Astrocyte of the spinal cord (primary cell): ENCODE results near the gene TBC1D20.
A peak's percentile ranks its signal among the peaks of the same experiment; 100 is the strongest.
"Not testable (repeated sequence)": the region's sequence is repeated elsewhere in the genome, so short reads cannot be mapped to it uniquely, and the experiment has no call there.

Source experiments
- DNase-seq: peaks from one replicate; pipeline ENCODE4 v3.0.0; 2011; ENCODE audit warnings: low read depth, low spot score
- H3K4me3 ChIP-seq: 2 replicates; pipeline ENCODE4 v1.5.1; 2011; ENCODE audit warnings: low read depth, mild to moderate bottlenecking, low read length, moderate library complexity
- CTCF ChIP-seq: IDR thresholded peaks from 2 replicates; pipeline ENCODE4 v1.5.1; 2012; ENCODE audit warnings: low read depth, mild to moderate bottlenecking, low read length, inconsistent platforms
- in situ Hi-C: cut with HindIII; loops from 2 replicates; pipeline ENCODE4 v1.10.0; 2017; ENCODE audit warnings: low sequenced_read_pairs

Gene TBC1D20

DNA sequence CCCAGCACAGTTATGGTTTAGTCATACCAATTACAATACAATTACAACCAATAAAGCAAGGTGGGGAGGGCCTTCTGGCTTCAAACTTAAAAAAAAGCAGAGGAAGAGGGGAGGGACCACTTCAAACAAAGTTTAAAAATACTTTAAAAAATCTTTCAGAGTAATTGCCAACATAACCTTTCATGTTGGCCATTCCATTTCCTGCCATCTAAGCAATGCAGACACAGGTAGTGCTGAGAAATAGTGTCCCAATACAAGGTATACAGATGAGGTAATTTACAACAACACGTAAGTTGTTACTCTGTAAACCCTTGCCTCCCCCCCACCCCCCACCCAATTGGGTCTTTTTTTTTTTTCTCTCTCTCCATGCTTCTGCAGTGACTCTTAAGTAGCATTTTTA, 18.8 kb upstream of the TBC1D20 start:
- no peak for TF ChIP-seq CTCF
- no peak overlapping the region for H3K4me3 ChIP-seq
- in situ Hi-C loops = no loop called here
- no peak for DNase-seq

DNA sequence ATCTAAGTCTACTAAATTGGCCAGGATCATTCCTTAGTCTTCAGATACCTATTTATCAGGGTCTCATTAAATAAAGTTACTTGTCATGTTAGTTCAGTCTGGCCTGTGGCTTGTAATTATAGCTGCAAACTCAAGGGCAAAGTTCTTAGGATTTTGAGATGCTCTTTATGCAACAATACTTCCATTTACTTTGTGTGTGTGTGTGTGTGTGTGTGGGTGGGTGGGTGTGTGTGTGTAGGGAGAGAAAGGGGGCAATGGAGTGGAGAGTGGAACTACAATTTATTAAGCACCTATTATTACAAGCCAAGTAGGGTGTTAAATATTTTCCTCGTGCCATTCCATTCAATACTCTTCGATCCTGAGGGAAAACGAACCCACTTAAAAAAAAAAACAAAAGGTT, 17.7 kb upstream of the TBC1D20 start:
- DNase-seq = no peak
- in situ Hi-C loops = no loop called here
- H3K4me3 ChIP-seq = no peak overlapping the region
- no peak for TF ChIP-seq CTCF

DNA sequence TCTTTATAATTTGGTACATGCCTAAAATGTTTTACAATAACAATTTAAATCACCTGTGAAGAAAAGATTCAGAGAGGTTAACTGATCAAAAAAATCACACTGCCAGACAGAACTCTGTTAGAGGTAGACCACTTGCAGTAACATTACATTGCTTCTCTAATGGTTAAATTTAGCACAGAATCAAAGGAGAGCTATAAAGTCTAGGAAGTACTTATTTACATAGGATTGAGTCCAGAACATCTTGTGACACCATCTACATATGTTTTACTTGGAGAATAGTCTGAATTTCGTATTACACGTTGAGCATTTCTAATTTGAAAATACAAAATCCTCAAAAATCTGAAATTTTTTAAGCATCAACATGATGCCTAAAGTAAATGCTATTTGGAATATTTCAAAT, 17.2 kb upstream of the TBC1D20 start:
- no peak for TF ChIP-seq CTCF
- in situ Hi-C loops = no loop called here
- DNase-seq = peak; percentile 48
- H3K4me3 ChIP-seq = no peak overlapping the region

DNA sequence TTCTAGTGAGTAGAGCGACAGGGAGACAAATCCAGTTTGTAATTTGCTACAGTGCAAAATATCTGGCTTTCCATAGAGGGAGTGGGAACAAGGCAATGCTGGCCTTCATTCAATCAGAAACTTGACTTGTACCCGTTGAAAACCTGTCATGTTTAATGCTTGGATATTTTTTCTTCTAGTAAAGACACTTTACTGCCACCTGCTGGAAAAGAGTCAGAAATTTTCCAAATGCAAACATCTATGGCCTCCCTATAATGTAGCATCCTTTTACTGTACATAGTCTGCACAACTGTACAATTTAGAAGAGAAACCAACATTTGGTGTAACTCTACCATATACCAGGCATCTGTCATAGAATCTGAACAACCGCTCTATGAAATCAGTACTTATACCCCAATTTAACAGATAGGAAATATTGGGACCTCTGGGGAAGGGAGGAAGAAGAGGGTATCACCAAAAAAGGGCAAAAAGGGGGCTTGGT, 16.7 kb upstream of the TBC1D20 start:
- DNase-seq = peak; percentile 78
- H3K4me3 ChIP-seq = no peak overlapping the region
- peak; percentile 52 for TF ChIP-seq CTCF
- in situ Hi-C loops = no loop called here

- no peak overlapping the region for H3K4me3 ChIP-seq
- DNase-seq = peak; percentile 70
- TF ChIP-seq CTCF = no peak
- in situ Hi-C loops = no loop called here
Observed at GRCh38 chr20:478010-478948, 15.9 kb upstream of the TBC1D20 start.

- H3K4me3 ChIP-seq, DNase-seq, in situ Hi-C loops: not testable (repeated sequence)
Observed at GRCh38 chr20:476561-477249, 14.4 kb upstream of the TBC1D20 start.
